Activated T-cell treated with anti-CD3 and anti-CD28 coated beads, Interleukin-2, amount 50 U/mL, for 72 hours (primary cell): ENCODE results near the gene HAL. TPM values are rescaled to one million over a fixed set of nuclear protein-coding genes. Genes with fewer than 3 reads are reported as not detected.
A peak's percentile ranks its signal among the peaks of the same experiment; 100 is the strongest.

ENCODE experiments used
- ATAC-seq, 2 donors: fragments of 150-1000 bp; cut with Tn5 transposase; replicated peaks in 1 of 2; 2 replicates each; pipeline ENCODE4 v1.10.0; 2021; ENCODE audit warnings: moderate library complexity in 2 of 2, mild to moderate bottlenecking in 1 of 2
- DNase-seq, 2 donors: peaks; one replicate each; pipeline ENCODE4 v3.0.0; 2021 to 2022; ENCODE audit warnings: mixed read lengths in 1 of 2
- H3K27ac Mint-ChIP-seq: one replicate; pipeline ENCODE4 v1.8.0; 2022; ENCODE audit warnings: mild to moderate bottlenecking, moderate library complexity, mixed read lengths
- H3K27me3 Mint-ChIP-seq: one replicate; pipeline ENCODE4 v1.8.0; 2022; ENCODE audit warnings: low read depth, mixed read lengths
- H3K36me3 Mint-ChIP-seq, 2 donors: one replicate each; pipeline ENCODE4 v1.8.0; 2022; ENCODE audit warnings: mixed read lengths in 2 of 2, mild to moderate bottlenecking in 1 of 2; ENCODE audit not compliant: insufficient read depth in 2 of 2
- H3K4me1 Mint-ChIP-seq: one replicate; pipeline ENCODE4 v1.8.0; 2022; ENCODE audit warnings: low read depth, mixed read lengths
- H3K4me3 Mint-ChIP-seq, 2 donors: one replicate each; pipeline ENCODE4 v1.8.0; 2022; ENCODE audit warnings: mild to moderate bottlenecking in 2 of 2, mixed read lengths in 2 of 2, moderate library complexity in 2 of 2
- H3K9me3 Mint-ChIP-seq, 2 donors: one replicate each; pipeline ENCODE4 v1.8.0; 2022; ENCODE audit warnings: mixed read lengths in 2 of 2
- total RNA-seq, 2 donors: library from RNA; stranded (reverse); gene quantifications; one replicate each; pipeline ENCODE4 v1.2.3, GENCODE V29; 2022

HAL gene
- total RNA-seq, 2 donors from 2014 or later: 0.51 to 0.96 TPM

GRCh38 chr12:96033549-96034389, 37.6 kb upstream of the HAL start:
- H3K9me3 Mint-ChIP-seq: no peaks in the 10 kb centered on the region
- no peaks in the 10 kb centered on the region for H3K27me3 Mint-ChIP-seq
- H3K27ac Mint-ChIP-seq: no peak overlapping the region
- H3K4me3 Mint-ChIP-seq: peak overlapping the region in 1 of 2 donors; percentile 10
- H3K36me3 Mint-ChIP-seq: no peaks in the 10 kb centered on the region
- DNase-seq (no peak), ATAC-seq (no peak)
- H3K4me1 Mint-ChIP-seq: peaks cover 30% of the 10 kb centered on the region

GRCh38 chr12:96029826-96030225, 33.7 kb upstream of the HAL start:
- peaks cover 0 to 4% of the 10 kb centered on the region in 2 donors for H3K36me3 Mint-ChIP-seq
- H3K9me3 Mint-ChIP-seq: no peaks in the 10 kb centered on the region
- H3K27me3 Mint-ChIP-seq: no peaks in the 10 kb centered on the region
- DNase-seq (no peak), ATAC-seq (no peak)
- H3K4me1 Mint-ChIP-seq: peaks cover 30% of the 10 kb centered on the region
- no peak overlapping the region for H3K4me3 Mint-ChIP-seq
- H3K27ac Mint-ChIP-seq: peak overlapping the region; percentile 17

- Mint-ChIP-seq H3K4me1 (peaks cover 30% of the 10 kb centered on the region), H3K27me3 (no peaks in the 10 kb centered on the region), H3K9me3 (no peaks in the 10 kb centered on the region), H3K4me3 (no peak overlapping the region), H3K27ac (no peak overlapping the region), H3K36me3 (peaks cover 0 to 7% of the 10 kb centered on the region in 2 donors)
- DNase-seq: no peak
- no peak for ATAC-seq
Observed at GRCh38 chr12:96028538-96028937, 32.4 kb upstream of the HAL start.

- H3K27me3 Mint-ChIP-seq: no peaks in the 10 kb centered on the region
- H3K36me3 Mint-ChIP-seq: peaks cover 2 to 8% of the 10 kb centered on the region in 2 donors
- H3K4me3 Mint-ChIP-seq: no peak overlapping the region
- peaks cover 19% of the 10 kb centered on the region for H3K4me1 Mint-ChIP-seq
- ATAC-seq: no peak
- DNase-seq: no peak
- no peak overlapping the region for H3K27ac Mint-ChIP-seq
- no peaks in the 10 kb centered on the region for H3K9me3 Mint-ChIP-seq
Observed at GRCh38 chr12:96026331-96026730, 30.2 kb upstream of the HAL start.

- H3K27ac Mint-ChIP-seq: peak overlapping the region; percentile 46
- no peaks in the 10 kb centered on the region for H3K27me3 Mint-ChIP-seq
- H3K9me3 Mint-ChIP-seq: no peaks in the 10 kb centered on the region
- H3K4me3 Mint-ChIP-seq: no peak overlapping the region
- peaks cover 12% of the 10 kb centered on the region for H3K4me1 Mint-ChIP-seq
- ATAC-seq: no peak
- H3K36me3 Mint-ChIP-seq: peaks cover 2 to 8% of the 10 kb centered on the region in 2 donors
- no peak for DNase-seq
Observed at GRCh38 chr12:96025518-96025917, 29.4 kb upstream of the HAL start.

- DNase-seq (no peak), ATAC-seq (no peak)
- Mint-ChIP-seq H3K27me3 (no peaks in the 10 kb centered on the region), H3K4me3 (no peak overlapping the region), H3K27ac (no peak overlapping the region), H3K36me3 (peaks cover 2 to 12% of the 10 kb centered on the region in 2 donors), H3K9me3 (no peaks in the 10 kb centered on the region), H3K4me1 (no peaks in the 10 kb centered on the region)
Observed at GRCh38 chr12:96020314-96021003, 24.3 kb upstream of the HAL start.

GRCh38 chr12:96015672-96016071, 19.5 kb upstream of the HAL start:
- Mint-ChIP-seq H3K27ac (no peak overlapping the region), H3K36me3 (peaks cover 5 to 13% of the 10 kb centered on the region in 2 donors), H3K4me3 (no peak overlapping the region), H3K9me3 (no peaks in the 10 kb centered on the region), H3K27me3 (no peaks in the 10 kb centered on the region), H3K4me1 (no peaks in the 10 kb centered on the region)
- DNase-seq: no peak
- no peak for ATAC-seq

- Mint-ChIP-seq H3K36me3 (peaks cover 8 to 17% of the 10 kb centered on the region in 2 donors), H3K4me1 (no peaks in the 10 kb centered on the region), H3K27ac (no peak overlapping the region), H3K27me3 (no peaks in the 10 kb centered on the region), H3K9me3 (no peaks in the 10 kb centered on the region), H3K4me3 (no peak overlapping the region)
- no peak for ATAC-seq
- DNase-seq: no peak
Observed at GRCh38 chr12:96014943-96015599, 18.9 kb upstream of the HAL start.

GRCh38 chr12:96007729-96008128, 11.6 kb upstream of the HAL start:
- Mint-ChIP-seq H3K4me3 (no peak overlapping the region), H3K27me3 (no peaks in the 10 kb centered on the region), H3K27ac (no peak overlapping the region), H3K9me3 (no peaks in the 10 kb centered on the region), H3K4me1 (no peaks in the 10 kb centered on the region), H3K36me3 (peaks cover 4 to 22% of the 10 kb centered on the region in 2 donors)
- no peak for DNase-seq
- ATAC-seq: no peak

- no peaks in the 10 kb centered on the region for H3K27me3 Mint-ChIP-seq
- H3K27ac Mint-ChIP-seq: no peak overlapping the region
- H3K36me3 Mint-ChIP-seq: peaks cover 4 to 22% of the 10 kb centered on the region in 2 donors
- no peak for DNase-seq
- ATAC-seq: no peak
- no peaks in the 10 kb centered on the region for H3K9me3 Mint-ChIP-seq
- no peak overlapping the region for H3K4me3 Mint-ChIP-seq
- no peaks in the 10 kb centered on the region for H3K4me1 Mint-ChIP-seq
Observed at GRCh38 chr12:96006727-96007126, 10.6 kb upstream of the HAL start.

GRCh38 chr12:96000858-96001257, 4.7 kb upstream of the HAL start:
- H3K4me1 Mint-ChIP-seq: peaks cover 12% of the 10 kb centered on the region
- H3K4me3 Mint-ChIP-seq: no peak overlapping the region
- no peaks in the 10 kb centered on the region for H3K9me3 Mint-ChIP-seq
- peaks cover 0 to 10% of the 10 kb centered on the region in 2 donors for H3K36me3 Mint-ChIP-seq
- H3K27me3 Mint-ChIP-seq: no peaks in the 10 kb centered on the region
- no peak for DNase-seq
- no peak for ATAC-seq
- no peak overlapping the region for H3K27ac Mint-ChIP-seq

- Mint-ChIP-seq H3K4me1 (peaks cover 12% of the 10 kb centered on the region), H3K36me3 (peaks cover 0 to 3% of the 10 kb centered on the region in 2 donors), H3K27ac (no peak overlapping the region), H3K27me3 (no peaks in the 10 kb centered on the region), H3K9me3 (no peaks in the 10 kb centered on the region), H3K4me3 (no peak overlapping the region)
- ATAC-seq (no peak), DNase-seq (no peak)
Observed at GRCh38 chr12:95999484-95999883, 3.3 kb upstream of the HAL start.

- peaks cover 0 to 3% of the 10 kb centered on the region in 2 donors for H3K36me3 Mint-ChIP-seq
- peaks cover 12% of the 10 kb centered on the region for H3K4me1 Mint-ChIP-seq
- H3K27ac Mint-ChIP-seq: no peak overlapping the region
- peak; percentile 96 to 97 for ATAC-seq
- no peak overlapping the region for H3K4me3 Mint-ChIP-seq
- no peaks in the 10 kb centered on the region for H3K27me3 Mint-ChIP-seq
- H3K9me3 Mint-ChIP-seq: no peaks in the 10 kb centered on the region
- peak; percentile 53 to 57 for DNase-seq
Observed at GRCh38 chr12:95998611-95999286, 2.6 kb upstream of the HAL start.
